IMR-90 (cell line): ENCODE measurements around the gene CCDC148. TPM values are rescaled to one million over a fixed set of nuclear protein-coding genes. Genes with fewer than 3 reads are reported as not detected.

Experiments used
- ATAC-seq: fragments of 200-7000 bp; cut with Tn5 transposase; 2 replicates; pipeline ENCODE4 v1.9.1; 2020; ENCODE audit warnings: low read depth, mild to moderate bottlenecking, moderate library complexity
- BruUV-seq: library from RNA; stranded (reverse); fragments of 400-500 nt; replicated peaks from 2 replicates; lab custom pipeline; 2021; lab: Mats Ljungman, UMichigan
- CTCF ChIA-PET: fragments of 300-600 bp; formaldehyde crosslinking; extraction: SDS; loops from one replicate; lab custom pipeline; 2021; ENCODE audit warnings: antibody characterized with exemption; lab: Yijun Ruan, JAX
- POLR2A ChIA-PET: fragments of 300-600 bp; sonication (Branson Sonifier 250); formaldehyde crosslinking; loops from one replicate; lab custom pipeline; 2022; ENCODE audit warnings: antibody characterized with exemption; ENCODE audit not compliant: unreplicated experiment; lab: Charles Lee
- DNase-seq: peaks from one replicate; pipeline ENCODE4 v3.0.0; 2013
- H2AFZ ChIP-seq: replicated peaks from 2 replicates; pipeline ENCODE3; 2013; ENCODE audit warnings: low read length, mild to moderate bottlenecking; ENCODE audit not compliant: poor library complexity
- H2AK5ac ChIP-seq: 2 replicates; pipeline ENCODE4 v1.6.1; 2013; ENCODE audit warnings: low read depth, low read length, inconsistent platforms
- H2AK9ac ChIP-seq: replicated peaks from 2 replicates; pipeline ENCODE3; 2013; ENCODE audit warnings: mild to moderate bottlenecking, low read depth, low read length, moderate library complexity; ENCODE audit not compliant: poor library complexity
- H2BK120ac ChIP-seq: 2 replicates; pipeline ENCODE4 v1.6.1; 2013; ENCODE audit warnings: low read depth, low read length, inconsistent platforms
- H2BK15ac ChIP-seq: 3 replicates; pipeline ENCODE4 v1.6.1; 2013; ENCODE audit warnings: low read depth, low read length, inconsistent platforms
- H2BK20ac ChIP-seq: 2 replicates; pipeline ENCODE4 v1.6.1; 2013; ENCODE audit warnings: low read depth, mild to moderate bottlenecking, inconsistent platforms, low read length, moderate library complexity
- H2BK5ac ChIP-seq: 2 replicates; pipeline ENCODE4 v1.6.1; 2013; ENCODE audit warnings: mild to moderate bottlenecking, low read depth, low read length, inconsistent platforms; ENCODE audit not compliant: poor library complexity, severe bottlenecking
- H3K14ac ChIP-seq: replicated peaks from 2 replicates; pipeline ENCODE4 v1.6.1; 2013; ENCODE audit warnings: low read depth, low read length, inconsistent platforms
- H3K18ac ChIP-seq: 2 replicates; pipeline ENCODE4 v1.6.1; 2013; ENCODE audit warnings: low read depth, low read length, control low read depth
- H3K23ac ChIP-seq: 2 replicates; pipeline ENCODE4 v1.6.1; 2013; ENCODE audit warnings: low read depth, low read length, inconsistent platforms
- H3K27ac ChIP-seq: 2 replicates; pipeline ENCODE4 v1.5.1; 2013; ENCODE audit warnings: mild to moderate bottlenecking, control low read depth, low read length; ENCODE audit not compliant: insufficient read depth
- H3K27me3 ChIP-seq: 2 replicates; pipeline ENCODE4 v1.6.1; 2013; ENCODE audit warnings: low read length; ENCODE audit not compliant: control insufficient read depth, insufficient read depth
- H3K36me3 ChIP-seq: 2 replicates; pipeline ENCODE4 v1.6.1; 2013; ENCODE audit warnings: low read length, mixed read lengths; ENCODE audit not compliant: control insufficient read depth, insufficient read depth
- H3K4ac ChIP-seq: 2 replicates; pipeline ENCODE4 v1.6.1; 2013; ENCODE audit warnings: low read depth, low read length, inconsistent platforms
- H3K4me1 ChIP-seq: 2 replicates; pipeline ENCODE4 v1.6.1; 2013; ENCODE audit warnings: low read length, mixed read lengths; ENCODE audit not compliant: control insufficient read depth, insufficient read depth
- H3K4me2 ChIP-seq: 2 replicates; pipeline ENCODE4 v1.6.1; 2013; ENCODE audit warnings: low read depth, mild to moderate bottlenecking, control low read depth, low read length, moderate library complexity
- H3K4me3 ChIP-seq: 2 replicates; pipeline ENCODE4 v1.5.1; 2013; ENCODE audit warnings: low read depth, mild to moderate bottlenecking, control low read depth, low read length, moderate library complexity; ENCODE audit not compliant: insufficient read depth
- H3K56ac ChIP-seq: 2 replicates; pipeline ENCODE4 v1.6.1; 2013; ENCODE audit warnings: low read length, inconsistent platforms; ENCODE audit not compliant: insufficient read depth; ENCODE audit errors: extremely low read depth
- H3K79me1 ChIP-seq, 2 experiments: 2 replicates each; pipeline ENCODE4 v1.6.1; 2013; ENCODE audit warnings: low read length in 2 of 2, inconsistent platforms in 1 of 2, low read depth in 1 of 2
- H3K9ac ChIP-seq: 2 replicates; pipeline ENCODE4 v1.6.1; 2013; ENCODE audit warnings: low read depth, low read length, control low read depth
- H3K9me1 ChIP-seq: 2 replicates; pipeline ENCODE4 v1.6.1; 2013; ENCODE audit warnings: low read length, inconsistent platforms; ENCODE audit not compliant: insufficient read depth
- H3K9me3 ChIP-seq: 2 replicates; pipeline ENCODE4 v1.6.1; 2013; ENCODE audit warnings: low read length; ENCODE audit not compliant: control insufficient read depth, insufficient read depth
- H4K20me1 ChIP-seq: 2 replicates; pipeline ENCODE4 v1.6.1; 2013; ENCODE audit warnings: low read length, inconsistent platforms; ENCODE audit not compliant: insufficient read depth
- H4K5ac ChIP-seq: 2 replicates; pipeline ENCODE4 v1.6.1; 2013; ENCODE audit warnings: mild to moderate bottlenecking, low read depth, low read length, control low read depth
- H4K8ac ChIP-seq, 2 experiments: 2 replicates each; pipeline ENCODE4 v1.6.1; 2013; ENCODE audit warnings: low read depth in 2 of 2, low read length in 2 of 2, control low read depth in 1 of 2, inconsistent platforms in 1 of 2
- H4K91ac ChIP-seq: 2 replicates; pipeline ENCODE4 v1.6.1; 2013; ENCODE audit warnings: low read depth, low read length, inconsistent platforms; ENCODE audit not compliant: insufficient read depth
- BHLHE40 ChIP-seq: fragments of 150-350 bp; IDR thresholded peaks from 2 replicates; pipeline ENCODE4 v1.6.1; 2016; ENCODE audit warnings: mild to moderate bottlenecking, low read depth, low read length
- CEBPB ChIP-seq: IDR thresholded peaks from 2 replicates; pipeline ENCODE4 v1.6.1; 2012; ENCODE audit warnings: low read depth, low read length, improper control_type of control experiment
- CHD1 ChIP-seq: IDR thresholded peaks from 2 replicates; pipeline ENCODE4 v1.6.1; 2012; ENCODE audit warnings: low read depth, low read length, improper control_type of control experiment
- FOS ChIP-seq: fragments of 150-350 bp; IDR thresholded peaks from 2 replicates; pipeline ENCODE4 v1.6.1; 2016; ENCODE audit warnings: low read depth, low read length
- MAFK ChIP-seq: IDR thresholded peaks from 2 replicates; pipeline ENCODE4 v1.6.1; 2012; ENCODE audit warnings: low read depth, low read length, improper control_type of control experiment
- MAZ ChIP-seq: IDR thresholded peaks from 2 replicates; pipeline ENCODE4 v1.6.1; 2012; ENCODE audit warnings: low read depth, mild to moderate bottlenecking, low read length, improper control_type of control experiment, moderate library complexity, borderline replicate concordance
- MXI1 ChIP-seq: IDR thresholded peaks from 2 replicates; pipeline ENCODE4 v1.6.1; 2012; ENCODE audit warnings: low read depth, mild to moderate bottlenecking, low read length, moderate library complexity, borderline replicate concordance
- NFE2L2 ChIP-seq: fragments of 150-350 bp; IDR thresholded peaks from 2 replicates; pipeline ENCODE4 v1.6.1; 2016; ENCODE audit warnings: low read depth, mild to moderate bottlenecking, low read length
- POLR2A ChIP-seq: IDR thresholded peaks from 2 replicates; pipeline ENCODE4 v1.6.1; 2012; ENCODE audit warnings: mild to moderate bottlenecking, low read depth, low read length
- RAD21 ChIP-seq: IDR thresholded peaks from 2 replicates; pipeline ENCODE4 v1.6.1; 2012; ENCODE audit warnings: low read length, improper control_type of control experiment
- RCOR1 ChIP-seq: IDR thresholded peaks from 2 replicates; pipeline ENCODE4 v1.6.1; 2012; ENCODE audit warnings: mild to moderate bottlenecking, low read length, improper control_type of control experiment; ENCODE audit not compliant: insufficient replicate concordance
- RFX5 ChIP-seq: IDR thresholded peaks from 2 replicates; pipeline ENCODE4 v1.8.0; 2012; ENCODE audit warnings: low read depth, mild to moderate bottlenecking, low read length, moderate library complexity
- SMC3 ChIP-seq: fragments of 150-350 bp; IDR thresholded peaks from 2 replicates; pipeline ENCODE4 v1.6.1; 2016; ENCODE audit warnings: low read depth, mild to moderate bottlenecking, antibody characterized with exemption, low read length, moderate library complexity
- WGBS, 2 experiments: methylation state at CpG; one replicate each; pipeline versions ENCODE4 v1.1.5 to v1.1.7; 2013; ENCODE audit warnings: missing lambda C conversion rate in 2 of 2; ENCODE audit not compliant: insufficient read length in 1 of 2; ENCODE audit errors: extremely low coverage in 2 of 2; 5-methylcytosine and 5-hydroxymethylcytosine counted together
- dilution Hi-C: fragments of 300-500 bp; cut with HindIII; formaldehyde crosslinking; loops from one replicate; pipeline ENCODE4 v1.14.3; 2018; ENCODE audit warnings: low sequenced_read_pairs; ENCODE audit not compliant: unreplicated experiment
- in situ Hi-C: fragments of 300-500 bp; cut with MboI; formaldehyde crosslinking; loops from 3 replicates; pipeline ENCODE4 v1.14.3; 2019; ENCODE audit warnings: low sequenced_read_pairs, inconsistent platforms, mixed read lengths
- intact Hi-C: fragments of 100-400 bp; cut with micrococcal nuclease; formaldehyde crosslinking; loops from 2 replicates; pipeline ENCODE4 v1.10.0; 2022
- polyA plus RNA-seq, 3 experiments: library from polyadenylated mRNA; depleted of rRNA; stranded (reverse); fragments of >200 nt; gene quantifications; 2 replicates each; pipeline ENCODE4 v1.2.3, GENCODE V29; 2012; ENCODE audit warnings: low replicate concordance in 1 of 3
- total RNA-seq: library from RNA; depleted of rRNA; stranded (reverse); fragments of >200 nt; gene quantifications from 2 replicates; pipeline ENCODE4 v1.2.3, GENCODE V29; 2012
- TF ChIP-seq, protein P1 (sequence below): fragments of 150-350 bp; IDR thresholded peaks from 2 replicates; pipeline ENCODE4 v1.6.1; 2016; ENCODE audit warnings: low read depth, mild to moderate bottlenecking, low read length, moderate library complexity, borderline replicate concordance
- TF ChIP-seq, protein P2 (sequence below): conservative IDR thresholded peaks from 2 replicates; pipeline ENCODE4 v1.5.1; 2012; ENCODE audit warnings: mild to moderate bottlenecking, low read depth, low read length, improper control_type of control experiment
- TF ChIP-seq, protein P3 (sequence below): fragments of 150-350 bp; IDR thresholded peaks from 2 replicates; pipeline ENCODE4 v1.6.1; 2017; ENCODE audit warnings: mild to moderate bottlenecking, antibody characterized with exemption, low read length, low read depth

Gene CCDC148
- total and polyA plus RNA-seq, 2 of the 4 experiments (the other 2 are of a cell fraction) = 0.18 to 0.31 TPM

DNA sequence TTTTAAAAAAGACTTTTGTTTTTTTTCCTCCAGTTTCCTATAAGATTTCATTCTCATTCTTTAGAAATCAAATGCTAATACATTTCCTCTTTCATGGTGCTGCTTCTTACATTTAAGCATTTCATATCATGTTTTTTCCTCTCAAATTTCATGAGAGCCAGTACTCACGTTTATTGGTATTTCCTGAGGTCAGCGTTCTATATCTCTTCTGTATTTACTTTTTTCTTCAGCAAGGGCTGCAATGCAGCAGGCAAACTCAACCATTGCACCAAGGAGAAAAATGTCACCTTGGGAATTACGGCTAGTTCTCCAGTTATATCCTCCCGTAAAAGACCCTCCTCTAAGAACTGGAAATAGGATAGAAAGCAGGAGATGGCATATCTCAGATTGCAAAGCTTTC lies 322.5 kb downstream of the CCDC148 start:
- DNase-seq (no peak), ATAC-seq (no peak)
- Histone ChIP-seq H4K5ac (no peak overlapping the region), H4K20me1 (no peaks in the 10 kb centered on the region), H4K8ac (no peak overlapping the region), H2AK9ac (no peak overlapping the region), H3K36me3 (no peaks in the 10 kb centered on the region), H2BK20ac (no peak overlapping the region), H3K27ac (no peak overlapping the region), H3K9ac (no peak overlapping the region), H3K27me3 (peaks cover 3% of the 10 kb centered on the region; the same call in 1 of the 2 replicates), H3K9me1 (no peaks in the 10 kb centered on the region), H2AFZ (no peak overlapping the region), H3K79me1 (no peaks in the 10 kb centered on the region), H3K56ac (no peak overlapping the region), H2BK120ac (no peak overlapping the region), H4K91ac (no peak overlapping the region), H3K4me3 (no peak overlapping the region), H2BK5ac (no peak overlapping the region), H3K18ac (no peak overlapping the region), H3K23ac (no peak overlapping the region), H3K9me3 (no peaks in the 10 kb centered on the region), H3K14ac (no peak overlapping the region), H3K4ac (no peak overlapping the region), H2BK15ac (no peak overlapping the region), H2AK5ac (no peak overlapping the region), H3K4me2 (no peak overlapping the region), H3K4me1 (no peaks in the 10 kb centered on the region)
- intact Hi-C loops (no loop called here), in situ Hi-C loops (no loop called here), dilution Hi-C loops (no loop called here)
- no TSS peak for BruUV-seq
- ChIA-PET POLR2A (no interaction called here), CTCF (no interaction called here)
- WGBS, 2 experiments = 60% methylated on average over 2 of the region's 4 CpGs; no CpG with 5 or more reads in 1 of the 2 experiments
- TF ChIP-seq RAD21 (no peak), MAZ (no peak), POLR2A (no peak), BHLHE40 (no peak), NFE2L2 (no peak), CHD1 (no peak), RFX5 (no peak), CEBPB (no peak), MAFK (no peak), SMC3 (no peak), RCOR1 (no peak), FOS (no peak), MXI1 (no peak)
- TF ChIP-seq, protein P1, sequence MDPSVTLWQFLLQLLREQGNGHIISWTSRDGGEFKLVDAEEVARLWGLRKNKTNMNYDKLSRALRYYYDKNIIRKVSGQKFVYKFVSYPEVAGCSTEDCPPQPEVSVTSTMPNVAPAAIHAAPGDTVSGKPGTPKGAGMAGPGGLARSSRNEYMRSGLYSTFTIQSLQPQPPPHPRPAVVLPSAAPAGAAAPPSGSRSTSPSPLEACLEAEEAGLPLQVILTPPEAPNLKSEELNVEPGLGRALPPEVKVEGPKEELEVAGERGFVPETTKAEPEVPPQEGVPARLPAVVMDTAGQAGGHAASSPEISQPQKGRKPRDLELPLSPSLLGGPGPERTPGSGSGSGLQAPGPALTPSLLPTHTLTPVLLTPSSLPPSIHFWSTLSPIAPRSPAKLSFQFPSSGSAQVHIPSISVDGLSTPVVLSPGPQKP = no peak
- TF ChIP-seq, protein P2, sequence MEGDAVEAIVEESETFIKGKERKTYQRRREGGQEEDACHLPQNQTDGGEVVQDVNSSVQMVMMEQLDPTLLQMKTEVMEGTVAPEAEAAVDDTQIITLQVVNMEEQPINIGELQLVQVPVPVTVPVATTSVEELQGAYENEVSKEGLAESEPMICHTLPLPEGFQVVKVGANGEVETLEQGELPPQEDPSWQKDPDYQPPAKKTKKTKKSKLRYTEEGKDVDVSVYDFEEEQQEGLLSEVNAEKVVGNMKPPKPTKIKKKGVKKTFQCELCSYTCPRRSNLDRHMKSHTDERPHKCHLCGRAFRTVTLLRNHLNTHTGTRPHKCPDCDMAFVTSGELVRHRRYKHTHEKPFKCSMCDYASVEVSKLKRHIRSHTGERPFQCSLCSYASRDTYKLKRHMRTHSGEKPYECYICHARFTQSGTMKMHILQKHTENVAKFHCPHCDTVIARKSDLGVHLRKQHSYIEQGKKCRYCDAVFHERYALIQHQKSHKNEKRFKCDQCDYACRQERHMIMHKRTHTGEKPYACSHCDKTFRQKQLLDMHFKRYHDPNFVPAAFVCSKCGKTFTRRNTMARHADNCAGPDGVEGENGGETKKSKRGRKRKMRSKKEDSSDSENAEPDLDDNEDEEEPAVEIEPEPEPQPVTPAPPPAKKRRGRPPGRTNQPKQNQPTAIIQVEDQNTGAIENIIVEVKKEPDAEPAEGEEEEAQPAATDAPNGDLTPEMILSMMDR = no peak
- TF ChIP-seq, protein P3, sequence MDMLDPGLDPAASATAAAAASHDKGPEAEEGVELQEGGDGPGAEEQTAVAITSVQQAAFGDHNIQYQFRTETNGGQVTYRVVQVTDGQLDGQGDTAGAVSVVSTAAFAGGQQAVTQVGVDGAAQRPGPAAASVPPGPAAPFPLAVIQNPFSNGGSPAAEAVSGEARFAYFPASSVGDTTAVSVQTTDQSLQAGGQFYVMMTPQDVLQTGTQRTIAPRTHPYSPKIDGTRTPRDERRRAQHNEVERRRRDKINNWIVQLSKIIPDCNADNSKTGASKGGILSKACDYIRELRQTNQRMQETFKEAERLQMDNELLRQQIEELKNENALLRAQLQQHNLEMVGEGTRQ = no peak
